Activated T-helper 17 cell treated with anti-CD3 and anti-CD28 coated beads, Interleukin-2, amount 50 U/mL, for 72 hours (primary cell): ENCODE results near the gene RBM10. TPM values are rescaled to one million over a fixed set of nuclear protein-coding genes. Genes with fewer than 3 reads are reported as not detected.

Experiments
- ATAC-seq: fragments of 150-1000 bp; cut with Tn5 transposase; replicated peaks from 2 replicates; pipeline ENCODE4 v1.10.0; 2021; ENCODE audit warnings: mild to moderate bottlenecking, moderate library complexity
- H3K27ac Mint-ChIP-seq: one replicate; pipeline ENCODE4 v1.8.0; 2022; ENCODE audit warnings: mixed read lengths
- H3K27me3 Mint-ChIP-seq: one replicate; pipeline ENCODE4 v1.8.0; 2022; ENCODE audit warnings: mixed read lengths
- H3K36me3 Mint-ChIP-seq: one replicate; pipeline ENCODE4 v1.8.0; 2022; ENCODE audit warnings: low read depth, mild to moderate bottlenecking, mixed read lengths
- H3K4me1 Mint-ChIP-seq: one replicate; pipeline ENCODE4 v1.8.0; 2022; ENCODE audit warnings: mixed read lengths
- H3K4me3 Mint-ChIP-seq: one replicate; pipeline ENCODE4 v1.8.0; 2022; ENCODE audit warnings: mild to moderate bottlenecking, mixed read lengths
- H3K9me3 Mint-ChIP-seq: one replicate; pipeline ENCODE4 v1.8.0; 2022; ENCODE audit warnings: mixed read lengths
- total RNA-seq, 2 donors: library from RNA; stranded (reverse); gene quantifications; one replicate each; pipeline ENCODE4 v1.2.3, GENCODE V29; 2022

Gene RBM10
- total RNA-seq, 2 donors from 2014 or later, result 54.3 to 57.9 TPM

DNA sequence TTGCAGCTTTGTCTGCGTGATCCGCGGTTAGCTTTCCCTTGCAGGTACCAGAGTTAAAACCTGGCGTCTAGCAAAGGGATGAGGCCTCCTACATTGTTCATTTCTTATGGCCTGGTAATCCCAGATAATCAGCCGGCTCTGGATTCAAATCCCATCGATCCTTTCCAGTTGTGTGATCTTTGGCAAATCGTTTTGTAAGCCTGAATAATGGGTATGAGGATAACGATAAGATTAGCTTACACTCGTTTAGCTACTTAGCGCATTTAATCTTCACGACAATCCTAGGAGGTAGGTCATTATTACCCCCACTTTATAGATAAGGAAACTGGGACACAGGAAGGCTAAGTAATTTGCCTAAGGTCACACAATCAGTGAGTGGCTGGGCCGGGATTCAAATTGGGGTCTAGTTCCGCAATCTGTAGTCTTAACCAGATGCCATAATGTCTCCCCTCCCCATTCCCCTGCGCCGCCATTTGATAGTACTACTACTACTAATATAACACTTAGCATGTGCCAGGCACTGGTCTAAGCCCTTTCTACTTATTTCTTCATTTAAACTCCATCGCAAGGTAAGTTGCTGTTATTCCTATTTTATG is 46.9 kb downstream of the RBM10 start:
- H3K9me3 Mint-ChIP-seq, result no peaks in the 10 kb centered on the region
- H3K4me3 Mint-ChIP-seq, result peak overlapping the region; percentile 94
- H3K27ac Mint-ChIP-seq, result peak overlapping the region; percentile 94
- ATAC-seq, result no peak
- H3K4me1 Mint-ChIP-seq, result peaks cover 28% of the 10 kb centered on the region
- H3K27me3 Mint-ChIP-seq, result no peaks in the 10 kb centered on the region
- H3K36me3 Mint-ChIP-seq, result peaks cover 46% of the 10 kb centered on the region

DNA sequence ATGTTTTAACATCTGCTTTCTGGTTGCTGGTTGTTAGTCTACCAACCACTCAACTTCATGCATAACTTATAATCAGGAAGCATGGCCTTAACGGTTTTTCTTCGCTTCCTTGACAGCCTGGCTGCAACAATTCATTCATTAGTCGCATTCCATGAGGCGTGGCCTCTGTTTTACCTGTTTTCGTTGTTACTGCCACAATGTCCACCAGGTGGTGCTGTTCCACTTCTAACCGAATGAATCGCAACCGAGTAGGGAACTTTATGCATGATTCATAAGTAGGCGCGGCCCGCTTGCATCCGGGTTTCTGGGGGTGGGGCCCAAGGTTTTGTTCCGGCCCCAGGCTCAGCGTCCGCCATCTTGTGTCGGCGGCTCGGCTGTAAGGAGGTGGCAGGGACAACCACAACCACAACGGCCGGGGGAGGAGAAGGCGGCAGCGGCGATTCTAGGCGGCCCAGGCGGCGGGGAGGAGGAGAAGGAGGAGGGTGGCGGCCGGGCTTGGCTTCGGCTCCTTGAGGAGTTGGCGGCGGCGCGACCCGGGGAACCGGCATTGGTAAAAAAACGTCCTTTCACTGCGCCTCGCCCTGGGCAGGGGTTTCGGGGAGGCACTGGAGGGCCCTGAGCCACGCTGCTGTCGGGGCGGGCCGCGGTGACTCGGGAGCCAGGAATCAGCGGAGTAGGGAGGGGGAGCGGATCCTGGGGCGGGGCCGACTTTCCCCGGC is 48.6 kb downstream of the RBM10 start, which contains the start of gene UBA1:
Gene UBA1, plus strand, starts transcription at position 355 of the 719 bp plus-strand sequence. CDS start 4,974 bp downstream, outside the sequence.
- no peaks in the 10 kb centered on the region for H3K9me3 Mint-ChIP-seq
- H3K4me1 Mint-ChIP-seq, result peaks cover 24% of the 10 kb centered on the region
- peak; percentile 79 for ATAC-seq
- peak within 1 kb of the TSS; percentile 96 for H3K27ac Mint-ChIP-seq
- peaks cover 62% of the 10 kb centered on the region for H3K36me3 Mint-ChIP-seq
- H3K4me3 Mint-ChIP-seq, result peak within 1 kb of the TSS; percentile 94
- H3K27me3 Mint-ChIP-seq, result no peaks in the 10 kb centered on the region

DNA sequence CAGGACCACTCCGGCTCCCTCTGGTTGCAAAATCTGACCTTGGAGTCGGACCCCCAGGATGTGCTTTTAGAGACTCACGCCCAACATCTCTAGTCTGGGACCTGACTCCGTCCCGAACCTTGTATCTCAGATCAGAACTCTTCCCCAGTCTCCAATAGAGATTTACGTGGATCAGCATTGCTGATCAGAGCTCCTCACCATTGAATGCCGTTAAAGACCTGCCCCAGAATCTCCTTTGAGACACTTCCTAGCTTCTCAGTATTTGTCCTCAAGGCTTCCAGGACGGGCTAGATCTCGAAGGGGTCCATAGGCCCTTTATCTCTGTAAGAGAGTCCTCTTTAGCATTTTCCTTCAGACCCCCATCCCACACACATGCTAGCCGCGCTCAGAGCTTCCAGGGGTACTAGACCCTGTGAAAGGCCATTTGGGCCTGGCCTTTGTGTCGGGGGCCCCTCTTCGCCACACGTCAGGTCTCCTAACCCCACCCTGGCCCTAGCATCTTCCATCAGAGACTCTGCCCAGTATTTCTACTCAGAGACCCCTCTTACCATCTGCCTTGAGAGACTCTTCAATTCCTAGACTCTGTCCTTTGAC is 49.3 kb downstream of the RBM10 start:
- no peak for ATAC-seq
- Mint-ChIP-seq H3K4me3 (peak overlapping the region; percentile 94), H3K27ac (peak overlapping the region; percentile 96), H3K4me1 (peaks cover 20% of the 10 kb centered on the region), H3K36me3 (peaks cover 68% of the 10 kb centered on the region), H3K9me3 (no peaks in the 10 kb centered on the region), H3K27me3 (no peaks in the 10 kb centered on the region)

DNA sequence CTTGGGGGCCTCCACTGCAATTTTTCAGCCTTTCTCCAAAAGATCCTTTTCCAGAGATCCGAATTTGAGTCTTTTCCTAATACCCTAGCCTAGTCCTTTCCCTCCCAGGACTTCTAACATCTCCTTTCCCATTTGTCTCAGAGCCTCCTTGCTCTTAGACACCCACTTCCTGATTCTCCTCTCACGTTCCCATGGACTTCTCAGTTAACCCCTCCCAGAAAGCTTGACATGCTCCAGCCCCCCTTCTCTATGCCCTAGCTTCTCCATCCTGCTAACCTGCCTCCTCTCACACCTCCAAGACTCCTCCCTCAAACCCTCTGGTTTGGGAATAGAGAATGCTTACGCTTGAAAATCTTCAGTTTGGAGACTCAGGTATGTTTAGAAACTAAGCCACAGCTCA is 51.1 kb downstream of the RBM10 start:
- Mint-ChIP-seq H3K36me3 (peaks cover 86% of the 10 kb centered on the region), H3K4me3 (peak overlapping the region; percentile 94), H3K9me3 (no peaks in the 10 kb centered on the region), H3K27ac (peak overlapping the region; percentile 96), H3K4me1 (peaks cover 20% of the 10 kb centered on the region), H3K27me3 (no peaks in the 10 kb centered on the region)
- no peak for ATAC-seq

DNA sequence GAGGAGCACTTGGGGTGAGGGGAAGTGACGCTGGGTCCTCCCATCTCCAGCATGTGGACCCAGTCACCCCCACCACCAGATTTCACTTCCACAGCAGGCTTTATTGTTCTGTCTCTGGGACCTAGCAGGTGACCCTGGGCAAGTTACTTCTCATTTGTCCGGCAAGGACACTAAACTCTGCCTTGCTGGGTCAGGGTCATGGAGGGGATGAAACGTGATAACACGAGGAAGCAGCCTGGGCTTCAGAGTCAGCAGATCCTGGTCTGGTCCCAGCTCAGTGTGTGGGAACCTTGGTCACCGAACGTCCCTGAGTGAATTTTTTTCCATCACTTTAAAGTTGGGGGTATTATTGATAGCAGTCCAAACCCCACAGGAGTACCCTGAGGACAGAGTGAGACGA is 52.5 kb downstream of the RBM10 start:
- H3K4me1 Mint-ChIP-seq, result peaks cover 20% of the 10 kb centered on the region
- H3K9me3 Mint-ChIP-seq, result no peaks in the 10 kb centered on the region
- H3K36me3 Mint-ChIP-seq, result peaks cover 99% of the 10 kb centered on the region
- peak overlapping the region; percentile 94 for H3K4me3 Mint-ChIP-seq
- no peak for ATAC-seq
- H3K27me3 Mint-ChIP-seq, result no peaks in the 10 kb centered on the region
- H3K27ac Mint-ChIP-seq, result peak overlapping the region; percentile 96

DNA sequence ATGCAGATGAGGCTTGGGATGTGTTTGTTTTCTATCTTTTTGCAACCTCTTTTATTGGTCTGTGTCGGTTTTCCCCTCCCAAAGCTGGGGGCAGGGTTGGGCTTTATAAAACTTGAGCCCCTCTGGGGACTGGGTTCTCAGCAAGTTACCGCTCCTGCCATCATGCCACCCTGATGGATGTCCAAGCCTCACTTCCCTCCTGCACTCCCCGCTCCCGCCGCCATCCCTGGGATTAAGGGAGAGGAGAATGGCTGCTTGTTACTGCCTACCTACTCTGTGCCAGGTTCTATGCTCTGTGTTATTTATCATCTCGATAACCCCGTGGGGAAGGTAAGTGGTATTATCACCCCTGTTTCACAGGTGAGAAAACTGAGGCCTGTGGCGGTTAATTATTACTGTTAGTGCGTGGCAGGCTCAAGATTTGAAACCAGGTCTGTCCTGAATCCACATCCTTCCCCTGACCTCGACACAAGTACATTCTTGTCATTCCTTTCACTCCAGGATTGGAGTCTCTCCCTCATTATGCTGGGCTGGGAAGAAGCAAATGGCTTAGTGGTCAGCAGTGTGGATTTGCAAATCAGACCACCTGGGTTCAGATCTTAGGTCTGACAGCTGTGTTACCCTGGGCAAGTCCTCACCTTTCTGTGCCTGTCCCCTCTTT is 53.1 kb downstream of the RBM10 start:
- Mint-ChIP-seq H3K4me3 (peak overlapping the region; percentile 94), H3K36me3 (peaks cover 99% of the 10 kb centered on the region), H3K4me1 (peaks cover 15% of the 10 kb centered on the region), H3K27me3 (no peaks in the 10 kb centered on the region), H3K9me3 (no peaks in the 10 kb centered on the region), H3K27ac (peak overlapping the region; percentile 96)
- ATAC-seq, result no peak

DNA sequence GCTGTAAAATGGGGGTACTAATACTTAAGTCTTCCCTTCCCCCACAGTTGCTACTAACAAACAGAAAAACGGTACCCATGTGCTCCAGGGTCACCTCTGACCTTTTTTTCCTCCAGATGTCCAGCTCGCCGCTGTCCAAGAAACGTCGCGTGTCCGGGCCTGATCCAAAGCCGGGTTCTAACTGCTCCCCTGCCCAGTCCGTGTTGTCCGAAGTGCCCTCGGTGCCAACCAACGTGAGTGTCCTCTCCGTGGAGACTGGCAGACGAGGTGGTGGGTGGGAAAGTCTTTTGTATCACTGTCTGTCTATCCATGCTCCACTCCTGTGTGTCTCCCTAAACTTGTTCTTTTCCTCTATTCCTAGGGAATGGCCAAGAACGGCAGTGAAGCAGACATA is 53.7 kb downstream of the RBM10 start:
- peaks cover 99% of the 10 kb centered on the region for H3K36me3 Mint-ChIP-seq
- H3K4me3 Mint-ChIP-seq, result no peak overlapping the region
- H3K27ac Mint-ChIP-seq, result no peak overlapping the region
- peaks cover 11% of the 10 kb centered on the region for H3K4me1 Mint-ChIP-seq
- H3K27me3 Mint-ChIP-seq, result no peaks in the 10 kb centered on the region
- no peaks in the 10 kb centered on the region for H3K9me3 Mint-ChIP-seq
- no peak for ATAC-seq

DNA sequence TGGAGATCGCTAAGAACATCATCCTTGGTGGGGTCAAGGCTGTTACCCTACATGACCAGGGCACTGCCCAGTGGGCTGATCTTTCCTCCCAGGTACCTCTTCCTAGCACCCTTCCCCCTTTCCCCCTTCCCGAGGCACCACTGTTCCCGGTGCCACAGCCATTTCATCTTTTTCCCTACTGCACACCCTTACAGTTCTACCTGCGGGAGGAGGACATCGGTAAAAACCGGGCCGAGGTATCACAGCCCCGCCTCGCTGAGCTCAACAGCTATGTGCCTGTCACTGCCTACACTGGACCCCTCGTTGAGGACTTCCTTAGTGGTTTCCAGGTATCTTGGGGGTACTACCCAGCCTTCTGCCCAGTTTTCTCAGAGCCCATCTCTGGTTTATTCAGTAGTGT is 54.3 kb downstream of the RBM10 start:
- Mint-ChIP-seq H3K27ac (no peak overlapping the region), H3K27me3 (no peaks in the 10 kb centered on the region), H3K4me3 (no peak overlapping the region), H3K36me3 (peaks cover 99% of the 10 kb centered on the region), H3K9me3 (no peaks in the 10 kb centered on the region), H3K4me1 (peaks cover 11% of the 10 kb centered on the region)
- no peak for ATAC-seq

DNA sequence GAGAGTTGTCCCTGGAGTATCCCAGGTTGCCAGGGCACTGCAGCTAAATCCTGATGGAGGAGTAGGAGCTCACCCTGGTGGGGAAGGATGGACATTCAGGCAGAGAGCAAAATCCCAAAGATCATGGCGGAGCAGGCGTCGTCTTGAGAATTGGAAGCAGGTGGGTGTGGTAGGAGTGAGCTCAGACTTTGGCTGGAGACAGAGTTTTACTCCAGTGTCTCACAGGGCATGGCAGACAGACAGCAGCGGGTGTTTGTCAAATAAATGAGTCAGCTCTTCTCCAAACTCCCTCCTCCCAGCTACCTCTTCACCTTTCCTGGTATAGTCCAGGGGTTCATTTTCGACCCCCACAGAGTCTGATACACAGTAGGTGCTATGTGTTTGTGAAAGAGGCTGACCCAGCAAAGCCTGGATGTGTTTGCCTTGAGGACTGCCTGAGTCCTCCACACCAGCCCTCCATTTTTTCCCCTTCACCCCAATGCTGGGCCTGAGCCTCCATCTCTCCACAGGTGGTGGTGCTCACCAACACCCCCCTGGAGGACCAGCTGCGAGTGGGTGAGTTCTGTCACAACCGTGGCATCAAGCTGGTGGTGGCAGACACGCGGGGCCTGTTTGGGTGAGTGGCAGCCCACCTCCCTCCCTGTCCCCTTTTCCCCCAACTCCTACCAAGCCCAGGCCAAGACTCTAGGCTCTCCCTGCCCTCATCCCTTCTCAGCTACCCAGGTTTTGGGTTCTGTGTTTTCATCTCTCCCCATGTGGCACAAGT is 55.5 kb downstream of the RBM10 start:
- Mint-ChIP-seq H3K27me3 (no peaks in the 10 kb centered on the region), H3K9me3 (no peaks in the 10 kb centered on the region), H3K4me1 (peaks cover 17% of the 10 kb centered on the region), H3K4me3 (no peak overlapping the region), H3K27ac (no peak overlapping the region), H3K36me3 (peaks cover 99% of the 10 kb centered on the region)
- no peak for ATAC-seq

DNA sequence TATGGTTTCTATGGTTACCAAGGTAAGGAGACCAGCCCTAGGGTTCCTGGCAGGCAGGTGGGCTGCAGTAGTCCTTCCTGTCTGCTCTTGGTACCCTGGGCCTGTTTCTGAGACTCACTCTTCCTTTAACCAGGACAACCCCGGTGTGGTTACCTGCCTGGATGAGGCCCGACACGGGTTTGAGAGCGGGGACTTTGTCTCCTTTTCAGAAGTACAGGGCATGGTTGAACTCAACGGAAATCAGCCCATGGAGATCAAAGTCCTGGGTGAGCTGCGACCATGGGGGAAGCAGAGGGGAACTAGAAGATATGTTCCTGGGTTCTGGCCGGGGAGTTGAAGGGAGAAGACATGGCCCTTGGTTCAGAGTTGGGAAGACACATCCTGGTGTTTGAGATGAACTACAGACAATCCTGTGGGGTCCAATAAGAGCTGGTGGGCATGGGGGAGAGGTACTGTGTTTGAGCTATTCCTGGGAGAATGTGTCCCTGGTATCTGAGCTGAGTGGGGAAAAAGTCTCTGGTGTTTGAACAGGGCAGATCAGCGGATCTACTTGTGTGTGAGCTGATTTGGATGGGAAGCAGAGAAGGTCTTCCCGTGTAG is 56.4 kb downstream of the RBM10 start:
- Mint-ChIP-seq H3K27me3 (no peaks in the 10 kb centered on the region), H3K4me3 (no peak overlapping the region), H3K36me3 (peaks cover 99% of the 10 kb centered on the region), H3K27ac (no peak overlapping the region), H3K4me1 (peaks cover 8% of the 10 kb centered on the region), H3K9me3 (no peaks in the 10 kb centered on the region)
- no peak for ATAC-seq

DNA sequence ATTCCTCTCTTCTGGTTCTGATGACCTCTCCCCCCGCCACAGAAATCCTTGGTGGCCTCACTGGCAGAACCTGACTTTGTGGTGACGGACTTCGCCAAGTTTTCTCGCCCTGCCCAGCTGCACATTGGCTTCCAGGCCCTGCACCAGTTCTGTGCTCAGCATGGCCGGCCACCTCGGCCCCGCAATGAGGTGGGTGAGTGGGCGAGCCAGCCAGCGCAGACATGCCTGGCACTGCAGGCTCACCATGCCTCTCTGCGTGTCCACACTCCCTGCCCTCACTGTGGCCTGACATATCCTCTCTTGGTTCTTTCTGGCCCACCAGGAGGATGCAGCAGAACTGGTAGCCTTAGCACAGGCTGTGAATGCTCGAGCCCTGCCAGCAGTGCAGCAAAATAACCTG is 57.3 kb downstream of the RBM10 start:
- no peak overlapping the region for H3K4me3 Mint-ChIP-seq
- peaks cover 6% of the 10 kb centered on the region for H3K4me1 Mint-ChIP-seq
- ATAC-seq, result no peak
- no peaks in the 10 kb centered on the region for H3K27me3 Mint-ChIP-seq
- H3K36me3 Mint-ChIP-seq, result peaks cover 99% of the 10 kb centered on the region
- H3K9me3 Mint-ChIP-seq, result no peaks in the 10 kb centered on the region
- no peak overlapping the region for H3K27ac Mint-ChIP-seq

DNA sequence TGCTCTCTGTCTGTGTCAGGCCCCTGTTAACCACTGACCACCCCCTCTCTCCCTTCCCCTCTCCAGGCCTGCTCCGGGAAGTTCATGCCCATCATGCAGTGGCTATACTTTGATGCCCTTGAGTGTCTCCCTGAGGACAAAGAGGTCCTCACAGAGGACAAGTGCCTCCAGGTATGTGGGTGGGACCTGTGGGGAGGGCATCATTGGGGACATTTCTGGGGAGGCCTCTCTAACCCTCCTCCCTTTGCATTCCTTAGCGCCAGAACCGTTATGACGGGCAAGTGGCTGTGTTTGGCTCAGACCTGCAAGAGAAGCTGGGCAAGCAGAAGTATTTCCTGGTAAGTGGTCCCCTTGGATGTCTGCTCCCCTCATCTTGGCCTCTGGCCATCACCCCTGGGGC is 57.9 kb downstream of the RBM10 start:
- Mint-ChIP-seq H3K9me3 (no peaks in the 10 kb centered on the region), H3K27ac (no peak overlapping the region), H3K27me3 (no peaks in the 10 kb centered on the region), H3K36me3 (peaks cover 100% of the 10 kb centered on the region), H3K4me1 (peaks cover 6% of the 10 kb centered on the region), H3K4me3 (no peak overlapping the region)
- ATAC-seq, result no peak

DNA sequence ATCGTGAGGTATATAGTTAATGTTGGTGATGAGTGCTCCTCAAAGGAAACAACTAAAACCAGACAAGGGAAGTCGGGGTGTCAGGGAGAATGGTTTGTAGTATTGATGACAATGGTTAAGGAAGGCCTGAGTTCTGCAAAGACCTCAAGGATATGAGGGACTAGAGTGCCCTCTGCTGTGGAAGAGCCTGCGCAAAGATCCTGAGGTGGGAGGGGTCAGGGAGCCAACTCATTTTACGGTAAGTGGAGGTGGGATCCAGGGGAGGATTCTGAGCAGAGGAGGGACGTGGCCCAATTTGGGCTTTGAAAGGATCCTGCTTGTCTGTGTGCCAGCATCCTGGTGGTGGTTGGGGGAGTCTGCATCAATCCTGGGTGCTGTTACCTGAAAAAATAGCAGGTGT is 59.9 kb downstream of the RBM10 start:
- ATAC-seq, result no peak
- Mint-ChIP-seq H3K27me3 (no peaks in the 10 kb centered on the region), H3K4me3 (no peak overlapping the region), H3K27ac (peak overlapping the region; percentile 52), H3K36me3 (peaks cover 97% of the 10 kb centered on the region), H3K4me1 (peaks cover 6% of the 10 kb centered on the region), H3K9me3 (no peaks in the 10 kb centered on the region)

DNA sequence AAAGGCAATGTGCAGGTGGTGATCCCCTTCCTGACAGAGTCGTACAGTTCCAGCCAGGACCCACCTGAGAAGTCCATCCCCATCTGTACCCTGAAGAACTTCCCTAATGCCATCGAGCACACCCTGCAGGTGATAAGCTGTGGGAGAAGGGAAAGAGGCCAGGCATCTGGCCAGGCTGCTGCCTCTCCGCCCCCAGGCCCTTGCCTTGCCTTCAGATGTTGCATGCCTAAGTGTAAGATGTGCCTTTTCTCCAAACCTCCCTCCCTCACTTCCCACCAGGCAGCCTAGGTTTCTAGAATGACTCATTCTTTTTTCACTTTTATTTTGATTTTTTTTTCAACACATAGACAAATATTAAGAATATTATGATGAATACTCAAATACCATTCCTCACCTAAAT is 61.3 kb downstream of the RBM10 start:
- peak; percentile 21 for ATAC-seq
- no peak overlapping the region for H3K27ac Mint-ChIP-seq
- no peaks in the 10 kb centered on the region for H3K27me3 Mint-ChIP-seq
- H3K4me3 Mint-ChIP-seq, result no peak overlapping the region
- no peaks in the 10 kb centered on the region for H3K9me3 Mint-ChIP-seq
- H3K4me1 Mint-ChIP-seq, result peaks cover 6% of the 10 kb centered on the region
- H3K36me3 Mint-ChIP-seq, result peaks cover 97% of the 10 kb centered on the region
